Measurements from ENCODE around the gene DHRSX.
"Not testable (repeated sequence)": the region's sequence is repeated elsewhere in the genome, so short reads cannot be mapped to it uniquely, and the experiment has no call there.

- TF ChIP-seq CTCF, POLR2A (IDR thresholded peaks at IDR 0.05): not testable (repeated sequence)
These were observed 150.1 kb downstream of the DHRSX start for GRCh38 chrX:2350703-2351102.

All from adrenal gland (tissue), 5 donors.